Right lung (tissue), 5 donors: Measurements from ENCODE around the gene ARHGAP25. TPM values are rescaled to one million over a fixed set of nuclear protein-coding genes. Genes with fewer than 3 reads are reported as not detected.

Source experiments
- DNase-seq, 2 donors: peaks; one replicate each; pipeline ENCODE4 v3.0.0-alpha.2; 2013
- polyA plus RNA-seq, 5 donors: library from polyadenylated mRNA; unstranded; fragments of 120-200 nt; gene quantifications; one replicate each; pipeline versions ENCODE4 v1.2.1 to v1.2.3, GENCODE V29; 2013; ENCODE audit warnings: inconsistent platforms in 1 of 5, low replicate concordance in 1 of 5; ENCODE audit not compliant: insufficient read length in 5 of 5, insufficient read depth in 1 of 5

Gene ARHGAP25
- polyA plus RNA-seq, 5 donors, result 6.1 to 8.9 (median 6.9) TPM

GRCh38 chr2:68717305-68717661 is 17.3 kb upstream of the ARHGAP25 start:
- no peak for DNase-seq

GRCh38 chr2:68719912-68720311 is 14.7 kb upstream of the ARHGAP25 start:
- no peak for DNase-seq

- no peak for DNase-seq
Measured at GRCh38 chr2:68720665-68721064, 13.9 kb upstream of the ARHGAP25 start.

GRCh38 chr2:68721482-68722101 is 13.0 kb upstream of the ARHGAP25 start:
- no peak for DNase-seq

- no peak for DNase-seq
Measured at GRCh38 chr2:68722712-68723111, 11.9 kb upstream of the ARHGAP25 start.

- no peak for DNase-seq
Measured at GRCh38 chr2:68723181-68723580, 11.4 kb upstream of the ARHGAP25 start.

- no peak for DNase-seq
Measured at GRCh38 chr2:68726100-68726499, 8.5 kb upstream of the ARHGAP25 start.

GRCh38 chr2:68726608-68727367 is 7.8 kb upstream of the ARHGAP25 start:
- DNase-seq, result no peak

GRCh38 chr2:68727683-68728375 is 6.8 kb upstream of the ARHGAP25 start:
- DNase-seq, result no peak

- no peak for DNase-seq
Measured at GRCh38 chr2:68730828-68731227, 3.8 kb upstream of the ARHGAP25 start.

- DNase-seq, result no peak
Measured at GRCh38 chr2:68732036-68732932, 2.3 kb upstream of the ARHGAP25 start.

- DNase-seq, result no peak
Measured at GRCh38 chr2:68733365-68733764, 1.2 kb upstream of the ARHGAP25 start.

GRCh38 chr2:68734176-68734575 is 435 bp upstream of the ARHGAP25 start:
- DNase-seq, result no peak

GRCh38 chr2:68736086-68736485 is 1.5 kb downstream of the ARHGAP25 start:
- DNase-seq, result no peak

GRCh38 chr2:68737711-68738110 is 3.1 kb downstream of the ARHGAP25 start:
- DNase-seq, result no peak

- no peak for DNase-seq
Measured at GRCh38 chr2:68738906-68739594, 4.4 kb downstream of the ARHGAP25 start.

GRCh38 chr2:68739595-68740399 is 5.2 kb downstream of the ARHGAP25 start:
- DNase-seq, result no peak

GRCh38 chr2:68740400-68740914 is 5.8 kb downstream of the ARHGAP25 start:
- DNase-seq, result no peak

GRCh38 chr2:68741238-68741637 is 6.6 kb downstream of the ARHGAP25 start:
- DNase-seq, result no peak

GRCh38 chr2:68741805-68742306 is 7.2 kb downstream of the ARHGAP25 start:
- DNase-seq, result no peak
